SK-N-SH (cell line): Measurements from ENCODE around the gene ABCG1. TPM values are rescaled to one million over a fixed set of nuclear protein-coding genes. Genes with fewer than 3 reads are reported as not detected.

Experiments used
- CTCF ChIA-PET: fragments of 300-600, 350-600 bp; formaldehyde crosslinking; extraction: SDS; loops from one replicate; lab custom pipeline; 2021; lab: Yijun Ruan, JAX
- POLR2A ChIA-PET: fragments of 350-600 bp; sonication (Branson Sonifier 250); formaldehyde crosslinking; extraction: SDS; loops from one replicate; lab custom pipeline; 2020; ENCODE audit warnings: antibody characterized with exemption, inconsistent platforms; lab: Yijun Ruan, JAX
- DNase-seq: peaks from one replicate; pipeline ENCODE4 v3.0.0; 2012
- H2AFZ ChIP-seq: fragments of 200-600 bp; sonication (generic); 2 replicates; pipeline ENCODE4 v1.8.1; 2016; ENCODE audit warnings: antibody characterized with exemption, mild to moderate bottlenecking, low read depth
- H3F3A ChIP-seq: fragments of 200-600 bp; sonication (generic); replicated peaks from 2 replicates; pipeline ENCODE3; 2016; ENCODE audit warnings: antibody characterized with exemption, mild to moderate bottlenecking; ENCODE audit not compliant: insufficient read depth
- H3K27ac ChIP-seq, 2 experiments: fragments of 200-500 bp in 1 of 2; fragments of 200-600 bp in 1 of 2; sonication (Bioruptor generic) in 1 of 2; sonication (generic), shearing (Covaris generic) in 1 of 2; 2 replicates each; pipeline versions ENCODE4 v1.5.1 to v1.6.1; 2014 to 2016; ENCODE audit warnings: low read depth in 2 of 2, inconsistent platforms in 1 of 2, low read length in 1 of 2, mild to moderate bottlenecking in 1 of 2, mixed read lengths in 1 of 2
- H3K27me3 ChIP-seq: fragments of 200-600 bp; sonication (generic), shearing (Covaris generic); 2 replicates; pipeline ENCODE4 v1.6.1; 2016; ENCODE audit warnings: mixed run types; ENCODE audit not compliant: insufficient read depth
- H3K36me3 ChIP-seq, 2 experiments: fragments of 200-500 bp in 1 of 2; fragments of 200-600 bp in 1 of 2; sonication (Bioruptor generic) in 1 of 2; sonication (generic) in 1 of 2; replicated peaks in 1 of 2; 2 replicates each; pipeline versions ENCODE3 to v1.5.1; 2014 to 2016; ENCODE audit warnings: low read length in 1 of 2, mild to moderate bottlenecking in 1 of 2; ENCODE audit not compliant: insufficient read depth in 2 of 2, control insufficient read depth in 1 of 2
- H3K4me1 ChIP-seq, 2 experiments: fragments of 200-500 bp in 1 of 2; fragments of 200-600 bp in 1 of 2; sonication (Bioruptor generic) in 1 of 2; sonication (generic), shearing (Covaris generic) in 1 of 2; 2 replicates each; pipeline versions ENCODE4 v1.5.1 to v1.6.1; 2014 to 2016; ENCODE audit warnings: low read depth in 1 of 2, low read length in 1 of 2, mixed run types in 1 of 2; ENCODE audit not compliant: insufficient read depth in 2 of 2, control insufficient read depth in 1 of 2
- H3K4me2 ChIP-seq: fragments of 200-600 bp; sonication (generic), shearing (Covaris generic); 2 replicates; pipeline ENCODE4 v1.6.1; 2017; ENCODE audit warnings: mixed run types
- H3K4me3 ChIP-seq, 2 experiments: fragments of 200-500 bp in 1 of 2; fragments of 200-600 bp in 1 of 2; sonication (Bioruptor generic) in 1 of 2; sonication (generic), shearing (Covaris generic) in 1 of 2; 2 replicates each; pipeline versions ENCODE4 v1.5.1 to v1.8.1; 2014 to 2016; ENCODE audit warnings: low read depth in 2 of 2, inconsistent platforms in 1 of 2, low read length in 1 of 2, mild to moderate bottlenecking in 1 of 2, mixed read lengths in 1 of 2, moderate library complexity in 1 of 2
- H3K79me2 ChIP-seq: fragments of 200-600 bp; sonication (generic); 2 replicates; pipeline ENCODE4 v1.8.1; 2017; ENCODE audit warnings: mild to moderate bottlenecking; ENCODE audit not compliant: insufficient read depth
- H3K9ac ChIP-seq: fragments of 200-600 bp; sonication (generic); 2 replicates; pipeline ENCODE4 v1.6.1; 2017; ENCODE audit warnings: mixed run types
- H3K9me2 ChIP-seq: fragments of 200-600 bp; sonication (generic); 2 replicates; pipeline ENCODE4 v1.6.1; 2017; ENCODE audit warnings: mixed run types
- H3K9me3 ChIP-seq: fragments of 200-600 bp; sonication (generic); 2 replicates; pipeline ENCODE4 v1.6.1; 2017; ENCODE audit warnings: mixed run types, mild to moderate bottlenecking, moderate library complexity
- H4K20me1 ChIP-seq: fragments of 200-600 bp; sonication (generic); 2 replicates; pipeline ENCODE4 v1.6.1; 2017; ENCODE audit warnings: mild to moderate bottlenecking, mixed run types; ENCODE audit not compliant: insufficient read depth
- ELF1 ChIP-seq: IDR thresholded peaks from 2 replicates; pipeline ENCODE4 v1.4.0; 2012
- EP300 ChIP-seq, 2 experiments: IDR thresholded peaks; 2 replicates each; pipeline versions ENCODE4 v1.4.0 to v1.6.1; 2012; ENCODE audit warnings: borderline replicate concordance in 1 of 2, low read depth in 1 of 2, low read length in 1 of 2
- EZH2phosphoT487 ChIP-seq: fragments of 200-600 bp; sonication (generic); IDR thresholded peaks from 2 replicates; pipeline ENCODE4 v1.6.1; 2017; ENCODE audit warnings: low read depth, mixed run types, mild to moderate bottlenecking, antibody characterized with exemption, moderate library complexity, borderline replicate concordance
- FOXJ3 ChIP-seq: sonication (generic); formaldehyde crosslinking; IDR thresholded peaks from 2 replicates; pipeline ENCODE4 v1.5.1; 2020; ENCODE audit warnings: mild to moderate bottlenecking, missing genetic modification reagents
- GATA2 ChIP-seq: sonication (generic); formaldehyde crosslinking; IDR thresholded peaks from 2 replicates; pipeline ENCODE4 v1.5.0; 2020; ENCODE audit warnings: mild to moderate bottlenecking, missing genetic modification reagents
- JUND ChIP-seq: IDR thresholded peaks from 2 replicates; pipeline ENCODE4 v1.4.0; 2012
- MEF2A ChIP-seq: IDR thresholded peaks from 2 replicates; pipeline ENCODE4 v1.4.0; 2012; ENCODE audit warnings: low read depth, borderline replicate concordance
- NFIC ChIP-seq: IDR thresholded peaks from 2 replicates; pipeline ENCODE4 v1.4.0; 2012; ENCODE audit warnings: borderline replicate concordance
- NRF1 ChIP-seq: IDR thresholded peaks from 2 replicates; pipeline ENCODE4 v1.6.1; 2012; ENCODE audit warnings: low read depth, mild to moderate bottlenecking, low read length
- RXRA ChIP-seq: IDR thresholded peaks from 2 replicates; pipeline ENCODE4 v1.4.0; 2012; ENCODE audit warnings: low read depth, mild to moderate bottlenecking, borderline replicate concordance
- SIN3A ChIP-seq: IDR thresholded peaks from 2 replicates; pipeline ENCODE4 v1.6.1; 2012; ENCODE audit warnings: low read depth, mild to moderate bottlenecking, low read length, moderate library complexity, borderline replicate concordance
- SMC3 ChIP-seq: IDR thresholded peaks from 2 replicates; pipeline ENCODE4 v1.6.1; 2012; ENCODE audit warnings: low read depth, low read length, improper control_type of control experiment
- WGBS: methylation state at CpG from one replicate; pipeline ENCODE4 v1.1.6; 2017; ENCODE audit warnings: low lambda C conversion rate; 5-methylcytosine and 5-hydroxymethylcytosine counted together
- polyA plus RNA-seq, 3 experiments: library from polyadenylated mRNA; depleted of rRNA; stranded (reverse); fragments of >200 nt; gene quantifications; 2 replicates each; pipeline ENCODE4 v1.2.3, GENCODE V29; 2012
- TF ChIP-seq, protein P1 (sequence below): IDR thresholded peaks from 2 replicates; pipeline ENCODE4 v1.4.0; 2012; ENCODE audit warnings: low read depth, borderline replicate concordance
- TF ChIP-seq, protein P2 (sequence below): fragments of 150-350 bp; IDR thresholded peaks from 2 replicates; pipeline ENCODE4 v1.6.1; 2017; ENCODE audit warnings: antibody characterized with exemption, low read length, low read depth, borderline replicate concordance
- TF ChIP-seq, protein P3 (sequence below): IDR thresholded peaks from 2 replicates; pipeline ENCODE4; 2012
- TF ChIP-seq, protein P4 (sequence below): IDR thresholded peaks from 2 replicates; pipeline ENCODE4 v1.6.1; 2012; ENCODE audit warnings: mild to moderate bottlenecking, low read depth, low read length, moderate library complexity
- TF ChIP-seq, protein P5 (sequence below): fragments of 150-350 bp; IDR thresholded peaks from 2 replicates; pipeline ENCODE4 v1.6.1; 2016; ENCODE audit warnings: mild to moderate bottlenecking, low read depth, low read length

ABCG1 gene
- polyA plus RNA-seq, 1 of the 3 experiments (the other 2 are of a cell fraction): 0.07 TPM

DNA sequence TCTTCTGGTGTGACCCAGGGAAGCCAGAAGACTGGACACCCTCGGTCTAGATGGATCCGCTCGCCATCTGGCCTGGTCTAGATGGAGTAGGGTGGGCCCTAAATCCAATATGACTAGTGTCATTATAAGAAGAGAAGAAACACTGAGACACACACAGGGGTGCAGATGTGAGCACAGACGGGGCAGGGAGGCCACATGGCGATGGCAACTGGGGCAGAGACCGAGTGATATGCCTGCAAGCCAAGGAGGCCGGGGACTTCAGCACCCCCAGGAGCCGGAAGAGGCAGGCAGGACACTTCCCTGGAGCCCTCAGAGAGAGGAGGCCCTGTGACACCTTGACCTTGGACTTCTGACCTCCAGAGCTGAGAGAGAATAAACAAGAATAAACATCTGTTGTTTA is 101.9 kb downstream of the ABCG1 start:
- ChIA-PET POLR2A (no interaction called here), CTCF (interaction anchor here (3.0 kb wide), 1 partner anchor 11 kb away, joined by 13 read pairs; no protein-coding TSS in a partner anchor)
- no peaks in the 10 kb centered on the region for H3F3A ChIP-seq
- TF ChIP-seq FOXJ3 (no peak), NRF1 (no peak)
- H2AFZ ChIP-seq: no peak overlapping the region
- H4K20me1 ChIP-seq: no peaks in the 10 kb centered on the region
- H3K4me2 ChIP-seq: no peak overlapping the region
- H3K4me1 ChIP-seq: no peaks in the 10 kb centered on the region
- 25% methylated on average over 8 of the region's 8 CpGs for WGBS
- H3K4me3 ChIP-seq: no peak overlapping the region
- H3K9me2 ChIP-seq: no peaks in the 10 kb centered on the region
- H3K79me2 ChIP-seq: no peaks in the 10 kb centered on the region
- H3K36me3 ChIP-seq: no peaks in the 10 kb centered on the region
- no peaks in the 10 kb centered on the region for H3K9me3 ChIP-seq
- H3K27me3 ChIP-seq: no peaks in the 10 kb centered on the region
- H3K9ac ChIP-seq: no peak overlapping the region
- no peak for DNase-seq
- H3K27ac ChIP-seq: no peak overlapping the region

DNA sequence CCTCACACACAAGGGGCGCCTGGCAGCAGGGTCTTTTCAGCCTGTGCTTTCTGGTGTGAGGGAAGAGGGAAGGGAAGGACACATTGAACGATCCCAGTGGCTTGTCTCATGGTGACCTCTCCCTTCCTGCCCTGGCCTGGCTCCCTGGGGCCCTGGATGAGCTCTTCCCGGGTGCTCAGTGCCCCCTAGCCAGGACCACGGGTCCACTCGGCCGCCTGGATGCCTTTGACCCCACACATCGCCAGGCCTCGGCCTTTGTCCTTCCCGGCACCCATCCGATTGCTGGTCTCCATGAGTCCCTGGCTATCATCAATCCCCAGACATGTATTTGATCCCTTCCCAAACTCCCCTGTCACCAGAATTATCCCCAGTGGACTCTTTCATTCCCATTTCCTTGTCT is 102.3 kb downstream of the ABCG1 start:
- CTCF ChIA-PET: interaction anchor here (3.0 kb wide), 1 partner anchor 11 kb away, joined by 13 read pairs; no protein-coding TSS in a partner anchor
- 52% methylated on average over 7 of the region's 10 CpGs for WGBS
- no peaks in the 10 kb centered on the region for H3K4me1 ChIP-seq

More for the DNA sequence above, 102.3 kb downstream of the ABCG1 start:
- Histone ChIP-seq H3K27ac (no peak overlapping the region), H3K9me2 (no peaks in the 10 kb centered on the region), H3K4me3 (no peak overlapping the region), H3K36me3 (no peaks in the 10 kb centered on the region), H2AFZ (no peak overlapping the region), H3K79me2 (no peaks in the 10 kb centered on the region), H3K9ac (no peak overlapping the region), H3K9me3 (no peaks in the 10 kb centered on the region), H3F3A (no peaks in the 10 kb centered on the region), H4K20me1 (no peaks in the 10 kb centered on the region), H3K4me2 (no peak overlapping the region), H3K27me3 (no peaks in the 10 kb centered on the region)
- POLR2A ChIA-PET: no interaction called here
- no peak for DNase-seq
- TF ChIP-seq, protein P1, sequence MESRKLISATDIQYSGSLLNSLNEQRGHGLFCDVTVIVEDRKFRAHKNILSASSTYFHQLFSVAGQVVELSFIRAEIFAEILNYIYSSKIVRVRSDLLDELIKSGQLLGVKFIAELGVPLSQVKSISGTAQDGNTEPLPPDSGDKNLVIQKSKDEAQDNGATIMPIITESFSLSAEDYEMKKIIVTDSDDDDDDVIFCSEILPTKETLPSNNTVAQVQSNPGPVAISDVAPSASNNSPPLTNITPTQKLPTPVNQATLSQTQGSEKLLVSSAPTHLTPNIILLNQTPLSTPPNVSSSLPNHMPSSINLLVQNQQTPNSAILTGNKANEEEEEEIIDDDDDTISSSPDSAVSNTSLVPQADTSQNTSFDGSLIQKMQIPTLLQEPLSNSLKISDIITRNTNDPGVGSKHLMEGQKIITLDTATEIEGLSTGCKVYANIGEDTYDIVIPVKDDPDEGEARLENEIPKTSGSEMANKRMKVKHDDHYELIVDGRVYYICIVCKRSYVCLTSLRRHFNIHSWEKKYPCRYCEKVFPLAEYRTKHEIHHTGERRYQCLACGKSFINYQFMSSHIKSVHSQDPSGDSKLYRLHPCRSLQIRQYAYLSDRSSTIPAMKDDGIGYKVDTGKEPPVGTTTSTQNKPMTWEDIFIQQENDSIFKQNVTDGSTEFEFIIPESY: no peak
- TF ChIP-seq RXRA: no peak
- no peak for TF ChIP-seq NFIC
- no peak for TF ChIP-seq JUND
- no peak for TF ChIP-seq FOXJ3
- no peak for TF ChIP-seq EP300 (IDR thresholded peaks at IDR 0.05; ENCODE audit: borderline replicate concordance in 1 of 2, low read depth in 1 of 2, low read length in 1 of 2)
- TF ChIP-seq, protein P2, sequence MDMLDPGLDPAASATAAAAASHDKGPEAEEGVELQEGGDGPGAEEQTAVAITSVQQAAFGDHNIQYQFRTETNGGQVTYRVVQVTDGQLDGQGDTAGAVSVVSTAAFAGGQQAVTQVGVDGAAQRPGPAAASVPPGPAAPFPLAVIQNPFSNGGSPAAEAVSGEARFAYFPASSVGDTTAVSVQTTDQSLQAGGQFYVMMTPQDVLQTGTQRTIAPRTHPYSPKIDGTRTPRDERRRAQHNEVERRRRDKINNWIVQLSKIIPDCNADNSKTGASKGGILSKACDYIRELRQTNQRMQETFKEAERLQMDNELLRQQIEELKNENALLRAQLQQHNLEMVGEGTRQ: no peak
- no peak for TF ChIP-seq EZH2phosphoT487
- TF ChIP-seq GATA2 (CRISPR knock-in tag): no peak
- no peak for TF ChIP-seq ELF1
- TF ChIP-seq NRF1: no peak
- TF ChIP-seq, protein P3, sequence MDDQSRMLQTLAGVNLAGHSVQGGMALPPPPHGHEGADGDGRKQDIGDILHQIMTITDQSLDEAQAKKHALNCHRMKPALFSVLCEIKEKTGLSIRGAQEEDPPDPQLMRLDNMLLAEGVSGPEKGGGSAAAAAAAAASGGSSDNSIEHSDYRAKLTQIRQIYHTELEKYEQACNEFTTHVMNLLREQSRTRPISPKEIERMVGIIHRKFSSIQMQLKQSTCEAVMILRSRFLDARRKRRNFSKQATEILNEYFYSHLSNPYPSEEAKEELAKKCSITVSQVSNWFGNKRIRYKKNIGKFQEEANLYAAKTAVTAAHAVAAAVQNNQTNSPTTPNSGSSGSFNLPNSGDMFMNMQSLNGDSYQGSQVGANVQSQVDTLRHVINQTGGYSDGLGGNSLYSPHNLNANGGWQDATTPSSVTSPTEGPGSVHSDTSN: no peak
- TF ChIP-seq, protein P4, sequence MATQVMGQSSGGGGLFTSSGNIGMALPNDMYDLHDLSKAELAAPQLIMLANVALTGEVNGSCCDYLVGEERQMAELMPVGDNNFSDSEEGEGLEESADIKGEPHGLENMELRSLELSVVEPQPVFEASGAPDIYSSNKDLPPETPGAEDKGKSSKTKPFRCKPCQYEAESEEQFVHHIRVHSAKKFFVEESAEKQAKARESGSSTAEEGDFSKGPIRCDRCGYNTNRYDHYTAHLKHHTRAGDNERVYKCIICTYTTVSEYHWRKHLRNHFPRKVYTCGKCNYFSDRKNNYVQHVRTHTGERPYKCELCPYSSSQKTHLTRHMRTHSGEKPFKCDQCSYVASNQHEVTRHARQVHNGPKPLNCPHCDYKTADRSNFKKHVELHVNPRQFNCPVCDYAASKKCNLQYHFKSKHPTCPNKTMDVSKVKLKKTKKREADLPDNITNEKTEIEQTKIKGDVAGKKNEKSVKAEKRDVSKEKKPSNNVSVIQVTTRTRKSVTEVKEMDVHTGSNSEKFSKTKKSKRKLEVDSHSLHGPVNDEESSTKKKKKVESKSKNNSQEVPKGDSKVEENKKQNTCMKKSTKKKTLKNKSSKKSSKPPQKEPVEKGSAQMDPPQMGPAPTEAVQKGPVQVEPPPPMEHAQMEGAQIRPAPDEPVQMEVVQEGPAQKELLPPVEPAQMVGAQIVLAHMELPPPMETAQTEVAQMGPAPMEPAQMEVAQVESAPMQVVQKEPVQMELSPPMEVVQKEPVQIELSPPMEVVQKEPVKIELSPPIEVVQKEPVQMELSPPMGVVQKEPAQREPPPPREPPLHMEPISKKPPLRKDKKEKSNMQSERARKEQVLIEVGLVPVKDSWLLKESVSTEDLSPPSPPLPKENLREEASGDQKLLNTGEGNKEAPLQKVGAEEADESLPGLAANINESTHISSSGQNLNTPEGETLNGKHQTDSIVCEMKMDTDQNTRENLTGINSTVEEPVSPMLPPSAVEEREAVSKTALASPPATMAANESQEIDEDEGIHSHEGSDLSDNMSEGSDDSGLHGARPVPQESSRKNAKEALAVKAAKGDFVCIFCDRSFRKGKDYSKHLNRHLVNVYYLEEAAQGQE: no peak
- no peak for TF ChIP-seq SIN3A
- TF ChIP-seq, protein P5, sequence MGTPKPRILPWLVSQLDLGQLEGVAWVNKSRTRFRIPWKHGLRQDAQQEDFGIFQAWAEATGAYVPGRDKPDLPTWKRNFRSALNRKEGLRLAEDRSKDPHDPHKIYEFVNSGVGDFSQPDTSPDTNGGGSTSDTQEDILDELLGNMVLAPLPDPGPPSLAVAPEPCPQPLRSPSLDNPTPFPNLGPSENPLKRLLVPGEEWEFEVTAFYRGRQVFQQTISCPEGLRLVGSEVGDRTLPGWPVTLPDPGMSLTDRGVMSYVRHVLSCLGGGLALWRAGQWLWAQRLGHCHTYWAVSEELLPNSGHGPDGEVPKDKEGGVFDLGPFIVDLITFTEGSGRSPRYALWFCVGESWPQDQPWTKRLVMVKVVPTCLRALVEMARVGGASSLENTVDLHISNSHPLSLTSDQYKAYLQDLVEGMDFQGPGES: no peak
- TF ChIP-seq MEF2A: no peak
- no peak for TF ChIP-seq SMC3
